ENCODE data around the gene CDKN1A. TPM values are rescaled to one million over a fixed set of nuclear protein-coding genes. Genes with fewer than 3 reads are reported as not detected.

Gene CDKN1A
- polyA plus RNA-seq, 1 donor from 2014 or later = 23.0 TPM

DNA sequence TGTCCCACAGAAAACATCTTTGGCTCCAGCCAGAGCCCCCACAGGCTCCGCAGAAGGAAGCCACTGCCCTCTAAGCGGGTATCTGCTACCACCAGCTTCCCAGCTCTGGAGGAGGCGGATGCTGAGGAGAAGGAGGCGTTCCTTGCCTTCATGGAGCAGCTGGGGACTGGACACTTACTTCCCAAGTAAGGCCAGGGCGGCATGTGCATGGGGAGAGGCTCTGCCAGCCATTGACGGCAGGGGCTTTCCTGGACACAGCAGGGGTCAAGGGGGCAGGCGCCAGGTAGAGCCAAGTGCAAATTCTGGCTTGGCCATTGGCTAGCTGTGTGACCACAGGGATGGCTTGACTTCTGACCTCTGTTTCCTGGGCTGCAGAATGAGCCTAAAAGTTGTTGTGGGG, 37.0 kb downstream of the CDKN1A start:
- H3K4me2 ChIP-seq (ENCODE audit: low read length) = no peak overlapping the region
- no peaks in the 10 kb centered on the region for H3K9me3 ChIP-seq (ENCODE audit: low read length)
- no peak overlapping the region for H2AFZ ChIP-seq (ENCODE audit: low read depth, low read length)
- no peaks in the 10 kb centered on the region for H3K36me3 ChIP-seq (ENCODE audit: insufficient read depth, low read length)
- no peaks in the 10 kb centered on the region for H3F3A ChIP-seq (ENCODE audit: insufficient read depth, low read length, poor library complexity, severe bottlenecking)
- H4K20me1 ChIP-seq (ENCODE audit: insufficient read depth) = no peaks in the 10 kb centered on the region
- no peaks in the 10 kb centered on the region for H3K79me2 ChIP-seq (replicated peaks; ENCODE audit: insufficient read depth, low read length)
- no peaks in the 10 kb centered on the region for H3K27me3 ChIP-seq (ENCODE audit: insufficient read depth, low read depth, low read length)
- H3K4me3 ChIP-seq (ENCODE audit: low read length) = no peak overlapping the region
- H3K27ac ChIP-seq (ENCODE audit: low read length) = no peak overlapping the region
- no peak for TF ChIP-seq RAD21 (conservative IDR thresholded peaks at IDR 0.05)
- TF ChIP-seq, protein P1, sequence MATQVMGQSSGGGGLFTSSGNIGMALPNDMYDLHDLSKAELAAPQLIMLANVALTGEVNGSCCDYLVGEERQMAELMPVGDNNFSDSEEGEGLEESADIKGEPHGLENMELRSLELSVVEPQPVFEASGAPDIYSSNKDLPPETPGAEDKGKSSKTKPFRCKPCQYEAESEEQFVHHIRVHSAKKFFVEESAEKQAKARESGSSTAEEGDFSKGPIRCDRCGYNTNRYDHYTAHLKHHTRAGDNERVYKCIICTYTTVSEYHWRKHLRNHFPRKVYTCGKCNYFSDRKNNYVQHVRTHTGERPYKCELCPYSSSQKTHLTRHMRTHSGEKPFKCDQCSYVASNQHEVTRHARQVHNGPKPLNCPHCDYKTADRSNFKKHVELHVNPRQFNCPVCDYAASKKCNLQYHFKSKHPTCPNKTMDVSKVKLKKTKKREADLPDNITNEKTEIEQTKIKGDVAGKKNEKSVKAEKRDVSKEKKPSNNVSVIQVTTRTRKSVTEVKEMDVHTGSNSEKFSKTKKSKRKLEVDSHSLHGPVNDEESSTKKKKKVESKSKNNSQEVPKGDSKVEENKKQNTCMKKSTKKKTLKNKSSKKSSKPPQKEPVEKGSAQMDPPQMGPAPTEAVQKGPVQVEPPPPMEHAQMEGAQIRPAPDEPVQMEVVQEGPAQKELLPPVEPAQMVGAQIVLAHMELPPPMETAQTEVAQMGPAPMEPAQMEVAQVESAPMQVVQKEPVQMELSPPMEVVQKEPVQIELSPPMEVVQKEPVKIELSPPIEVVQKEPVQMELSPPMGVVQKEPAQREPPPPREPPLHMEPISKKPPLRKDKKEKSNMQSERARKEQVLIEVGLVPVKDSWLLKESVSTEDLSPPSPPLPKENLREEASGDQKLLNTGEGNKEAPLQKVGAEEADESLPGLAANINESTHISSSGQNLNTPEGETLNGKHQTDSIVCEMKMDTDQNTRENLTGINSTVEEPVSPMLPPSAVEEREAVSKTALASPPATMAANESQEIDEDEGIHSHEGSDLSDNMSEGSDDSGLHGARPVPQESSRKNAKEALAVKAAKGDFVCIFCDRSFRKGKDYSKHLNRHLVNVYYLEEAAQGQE (IDR thresholded peaks at IDR 0.05; ENCODE audit: borderline replicate concordance) = no peak
- TF ChIP-seq, protein P2, sequence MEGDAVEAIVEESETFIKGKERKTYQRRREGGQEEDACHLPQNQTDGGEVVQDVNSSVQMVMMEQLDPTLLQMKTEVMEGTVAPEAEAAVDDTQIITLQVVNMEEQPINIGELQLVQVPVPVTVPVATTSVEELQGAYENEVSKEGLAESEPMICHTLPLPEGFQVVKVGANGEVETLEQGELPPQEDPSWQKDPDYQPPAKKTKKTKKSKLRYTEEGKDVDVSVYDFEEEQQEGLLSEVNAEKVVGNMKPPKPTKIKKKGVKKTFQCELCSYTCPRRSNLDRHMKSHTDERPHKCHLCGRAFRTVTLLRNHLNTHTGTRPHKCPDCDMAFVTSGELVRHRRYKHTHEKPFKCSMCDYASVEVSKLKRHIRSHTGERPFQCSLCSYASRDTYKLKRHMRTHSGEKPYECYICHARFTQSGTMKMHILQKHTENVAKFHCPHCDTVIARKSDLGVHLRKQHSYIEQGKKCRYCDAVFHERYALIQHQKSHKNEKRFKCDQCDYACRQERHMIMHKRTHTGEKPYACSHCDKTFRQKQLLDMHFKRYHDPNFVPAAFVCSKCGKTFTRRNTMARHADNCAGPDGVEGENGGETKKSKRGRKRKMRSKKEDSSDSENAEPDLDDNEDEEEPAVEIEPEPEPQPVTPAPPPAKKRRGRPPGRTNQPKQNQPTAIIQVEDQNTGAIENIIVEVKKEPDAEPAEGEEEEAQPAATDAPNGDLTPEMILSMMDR (IDR thresholded peaks at IDR 0.05; ENCODE audit: poor library complexity, severe bottlenecking) = no peak
- no peak overlapping the region for H3K9ac ChIP-seq (ENCODE audit: low read length)
- H3K9me2 ChIP-seq (ENCODE audit: insufficient read depth, low read length) = no peaks in the 10 kb centered on the region

DNA sequence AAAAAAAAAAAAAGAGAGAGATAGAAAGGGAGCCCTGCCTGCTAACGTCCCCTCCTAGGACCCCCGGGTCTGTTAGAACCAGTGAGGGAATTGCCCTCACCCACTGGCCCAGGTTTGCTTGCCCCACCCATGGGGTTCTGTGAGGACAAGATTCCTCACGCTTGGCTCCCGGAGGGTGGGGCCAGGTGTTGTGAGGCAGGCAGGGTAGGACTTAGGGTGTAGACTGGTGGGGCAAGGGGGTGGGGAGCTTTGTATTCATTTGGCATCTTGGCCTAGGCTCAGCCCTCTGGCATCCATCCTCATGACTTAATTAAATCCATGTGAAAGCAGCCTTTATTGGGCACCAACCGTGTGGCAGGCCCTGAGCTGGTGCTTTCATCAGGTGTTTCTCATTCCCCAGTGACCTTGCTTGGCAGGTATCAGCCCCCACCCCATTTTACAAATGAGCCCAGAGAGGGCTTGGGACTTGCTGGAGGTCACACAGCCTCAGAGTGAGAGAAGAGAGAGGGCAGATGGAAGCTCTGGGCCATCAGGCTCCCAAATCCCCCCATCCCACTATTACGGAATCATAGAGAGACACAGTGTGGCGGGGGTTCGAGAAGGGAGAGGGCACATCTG, 38.1 kb downstream of the CDKN1A start:
- H4K20me1 ChIP-seq (ENCODE audit: insufficient read depth) = no peaks in the 10 kb centered on the region
- no peaks in the 10 kb centered on the region for H3K9me3 ChIP-seq (ENCODE audit: low read length)
- H3K4me2 ChIP-seq (ENCODE audit: low read length) = no peak overlapping the region
- H3K4me3 ChIP-seq (ENCODE audit: low read length) = no peak overlapping the region
- no peaks in the 10 kb centered on the region for H3K36me3 ChIP-seq (ENCODE audit: insufficient read depth, low read length)
- H3K9ac ChIP-seq (ENCODE audit: low read length) = no peak overlapping the region
- no peaks in the 10 kb centered on the region for H3K9me2 ChIP-seq (ENCODE audit: insufficient read depth, low read length)
- no peak overlapping the region for H2AFZ ChIP-seq (ENCODE audit: low read depth, low read length)
- H3K79me2 ChIP-seq (replicated peaks; ENCODE audit: insufficient read depth, low read length) = no peaks in the 10 kb centered on the region
- no peak overlapping the region for H3K27ac ChIP-seq (ENCODE audit: low read length)
- H3K27me3 ChIP-seq (ENCODE audit: insufficient read depth, low read depth, low read length) = no peaks in the 10 kb centered on the region
- H3F3A ChIP-seq (ENCODE audit: insufficient read depth, low read length, poor library complexity, severe bottlenecking) = no peaks in the 10 kb centered on the region
- no peak for TF ChIP-seq SMC3 (conservative IDR thresholded peaks at IDR 0.05; ENCODE audit: poor library complexity)
- TF ChIP-seq MXI1 (conservative IDR thresholded peaks at IDR 0.05; ENCODE audit: poor library complexity, severe bottlenecking) = no peak
- TF ChIP-seq POLR2AphosphoS5 (IDR thresholded peaks at IDR 0.05) = no peak
- TF ChIP-seq TAF1 (IDR thresholded peaks at IDR 0.05; ENCODE audit: low read depth) = no peak
- TF ChIP-seq, protein P1 (IDR thresholded peaks at IDR 0.05; ENCODE audit: borderline replicate concordance) = no peak
- TF ChIP-seq, protein P2 (IDR thresholded peaks at IDR 0.05; ENCODE audit: poor library complexity, severe bottlenecking) = no peak
- no peak for TF ChIP-seq EZH2 (IDR thresholded peaks at IDR 0.05; ENCODE audit: borderline replicate concordance, insufficient read depth, low read length, poor library complexity, severe bottlenecking)
- no peak for TF ChIP-seq EP300 (conservative IDR thresholded peaks at IDR 0.05; ENCODE audit: poor library complexity, severe bottlenecking)

Data from neural cell (in vitro differentiated cells).